Testis (tissue), 2 donors: ENCODE results near the gene FSIP1.

Experiments
- CTCF ChIP-seq, 3 experiments: fragments of 450-650 bp in 2 of 3; fragments of 200-600 bp in 1 of 3; sonication (generic) in 1 of 3; IDR thresholded peaks; one replicate each; pipeline ENCODE4 v1.5.1; 2016 to 2019; ENCODE audit warnings: antibody characterized with exemption in 3 of 3, mild to moderate bottlenecking in 2 of 3, moderate library complexity in 1 of 3
- POLR2A ChIP-seq: fragments of 450-650 bp; IDR thresholded peaks from one replicate; pipeline ENCODE4 v1.6.1; 2017; ENCODE audit warnings: antibody characterized with exemption, mild to moderate bottlenecking, moderate library complexity

DNA sequence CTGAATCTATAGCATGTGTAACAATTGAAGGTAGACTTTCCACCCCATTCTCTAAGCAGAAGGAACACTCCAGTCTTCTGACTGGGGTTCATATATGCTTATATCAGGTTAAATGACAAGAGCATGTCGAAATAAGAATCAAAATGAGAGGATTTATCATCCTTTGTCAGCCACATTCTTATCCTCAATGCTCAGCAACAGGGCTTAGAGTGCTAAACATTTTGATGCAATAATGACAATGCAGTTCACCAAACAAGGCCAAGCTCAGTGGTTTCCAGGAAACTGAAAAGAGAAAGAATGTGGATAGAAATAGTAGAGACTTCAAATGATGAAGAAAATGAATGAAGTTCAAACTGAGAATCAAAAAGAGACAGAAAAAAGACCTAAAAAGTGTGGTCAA is 78.0 kb downstream of the FSIP1 start:
- TF ChIP-seq CTCF (IDR thresholded peaks at IDR 0.05), result no peak
- TF ChIP-seq POLR2A, result no peak
